GM13976 (cell line): Measurements from ENCODE around the gene DDO.

Experiments
- DNase-seq: peaks from one replicate; pipeline ENCODE4 v3.0.0; 2012; ENCODE audit warnings: low spot score
- in situ Hi-C: fragments of 300-500 bp; cut with MboI; formaldehyde crosslinking; loops from one replicate; pipeline ENCODE4 v1.12.0; 2022; ENCODE audit warnings: low sequenced_read_pairs, mixed read lengths, inconsistent platforms; ENCODE audit not compliant: unreplicated experiment
- TF ChIP-seq, protein P1 (sequence below): IDR thresholded peaks from 2 replicates; pipeline ENCODE4 v1.5.1; 2012; ENCODE audit warnings: borderline replicate concordance, mild to moderate bottlenecking; ENCODE audit not compliant: insufficient read depth; ENCODE audit errors: extremely low read depth, missing control alignments, control extremely low read depth

The DDO gene

DNA sequence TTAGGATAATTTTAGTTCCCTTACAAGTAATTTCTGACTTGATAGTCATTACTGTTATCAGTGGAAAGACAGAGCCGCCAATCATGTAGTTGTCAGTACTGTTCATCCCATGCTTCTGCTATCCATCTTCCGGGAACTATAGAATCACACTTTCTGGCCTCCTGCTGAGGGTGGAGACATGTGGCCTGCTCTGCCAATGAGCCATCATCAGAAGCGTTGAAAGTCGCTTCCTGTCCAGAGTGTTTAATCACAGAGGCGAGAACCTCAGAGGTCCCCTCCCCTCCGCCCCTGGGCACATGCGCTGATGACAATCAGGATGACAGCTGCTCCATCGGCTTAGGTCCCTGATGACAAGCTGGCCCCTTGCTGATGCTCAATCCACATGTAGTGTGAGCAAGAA lies 3.0 kb downstream of the DDO start:
- no peak for DNase-seq
- TF ChIP-seq, protein P1, sequence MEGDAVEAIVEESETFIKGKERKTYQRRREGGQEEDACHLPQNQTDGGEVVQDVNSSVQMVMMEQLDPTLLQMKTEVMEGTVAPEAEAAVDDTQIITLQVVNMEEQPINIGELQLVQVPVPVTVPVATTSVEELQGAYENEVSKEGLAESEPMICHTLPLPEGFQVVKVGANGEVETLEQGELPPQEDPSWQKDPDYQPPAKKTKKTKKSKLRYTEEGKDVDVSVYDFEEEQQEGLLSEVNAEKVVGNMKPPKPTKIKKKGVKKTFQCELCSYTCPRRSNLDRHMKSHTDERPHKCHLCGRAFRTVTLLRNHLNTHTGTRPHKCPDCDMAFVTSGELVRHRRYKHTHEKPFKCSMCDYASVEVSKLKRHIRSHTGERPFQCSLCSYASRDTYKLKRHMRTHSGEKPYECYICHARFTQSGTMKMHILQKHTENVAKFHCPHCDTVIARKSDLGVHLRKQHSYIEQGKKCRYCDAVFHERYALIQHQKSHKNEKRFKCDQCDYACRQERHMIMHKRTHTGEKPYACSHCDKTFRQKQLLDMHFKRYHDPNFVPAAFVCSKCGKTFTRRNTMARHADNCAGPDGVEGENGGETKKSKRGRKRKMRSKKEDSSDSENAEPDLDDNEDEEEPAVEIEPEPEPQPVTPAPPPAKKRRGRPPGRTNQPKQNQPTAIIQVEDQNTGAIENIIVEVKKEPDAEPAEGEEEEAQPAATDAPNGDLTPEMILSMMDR: no peak
- in situ Hi-C loops: no loop called here

DNA sequence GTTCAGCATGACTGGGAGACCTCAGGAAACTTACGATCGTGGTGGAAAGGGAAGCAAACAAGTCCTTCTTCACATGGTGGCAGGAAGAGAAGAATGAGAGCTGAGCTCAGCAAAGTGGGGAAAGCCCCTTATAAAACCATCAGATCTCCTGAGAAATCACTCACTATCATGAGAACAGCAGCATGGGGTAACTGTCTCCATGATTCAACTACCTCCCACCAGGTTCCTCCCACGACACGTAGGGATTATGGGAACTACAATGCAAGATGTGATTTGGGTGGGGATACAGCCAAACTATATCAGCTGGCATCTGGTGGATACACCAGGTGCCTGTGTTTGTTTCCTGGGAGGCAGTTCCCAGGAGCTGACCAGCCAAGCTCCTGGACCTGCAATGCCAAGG lies 4.9 kb downstream of the DDO start:
- DNase-seq: no peak
- in situ Hi-C loops: no loop called here
- TF ChIP-seq, protein P1: no peak

DNA sequence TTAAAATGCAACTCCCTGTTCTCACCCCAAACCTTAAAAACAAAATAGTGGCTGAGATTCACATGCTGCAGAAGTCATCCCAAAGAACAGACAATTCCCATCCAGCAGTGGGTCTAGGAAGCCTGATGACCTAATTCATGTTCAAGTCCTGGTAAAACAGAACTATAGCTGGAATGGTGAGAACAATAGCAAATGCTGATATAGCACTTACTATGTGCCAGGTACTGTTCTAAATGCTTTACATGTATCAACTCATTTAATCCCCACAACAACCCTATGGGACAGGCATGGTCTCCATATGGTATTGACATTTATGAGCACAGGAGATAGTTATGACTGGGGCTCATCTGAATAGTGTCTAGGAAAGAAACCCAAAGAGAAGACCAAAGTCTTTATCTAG lies 5.6 kb downstream of the DDO start:
- in situ Hi-C loops: no loop called here
- TF ChIP-seq, protein P1: no peak
- no peak for DNase-seq

DNA sequence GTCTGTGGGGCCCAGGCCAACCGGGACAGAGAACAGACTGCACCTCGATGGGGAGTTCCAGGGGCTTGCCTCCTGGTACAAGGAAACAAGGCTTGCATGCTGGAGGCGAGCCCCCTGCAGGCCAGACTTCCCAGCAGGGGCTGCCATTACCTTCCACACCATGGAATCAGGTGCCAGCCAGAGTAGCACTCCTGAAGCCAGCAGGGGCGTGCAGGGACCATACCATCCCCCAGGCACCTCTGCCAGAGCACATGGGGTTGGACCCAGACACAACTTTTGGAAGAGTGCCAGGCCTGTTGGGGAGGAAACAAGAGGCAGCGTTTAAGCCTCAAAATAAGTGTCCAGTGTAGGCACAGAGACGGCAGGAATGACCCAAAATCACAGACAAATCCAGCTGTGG lies 6.5 kb downstream of the DDO start:
- TF ChIP-seq, protein P1: no peak
- in situ Hi-C loops: no loop called here
- DNase-seq: no peak

DNA sequence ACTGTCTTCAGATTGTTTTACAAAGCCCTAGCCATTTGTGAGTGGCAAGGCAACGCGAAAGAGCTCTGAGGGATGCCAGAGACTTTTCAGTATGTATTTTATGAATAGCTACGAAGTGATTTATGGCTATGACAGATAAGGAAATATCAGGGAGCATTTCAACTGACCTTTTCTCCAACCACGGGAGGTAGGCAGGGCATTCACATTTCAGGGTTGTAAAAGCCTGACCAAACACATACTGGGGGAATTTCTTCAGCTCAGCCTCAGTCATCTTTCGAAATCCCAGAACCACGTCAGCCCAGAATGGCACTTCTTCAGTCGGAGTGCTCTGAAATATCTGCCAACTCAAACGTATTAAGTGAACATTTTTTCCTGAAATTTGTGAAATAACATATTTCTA lies 10.8 kb downstream of the DDO start:
- in situ Hi-C loops: no loop called here
- TF ChIP-seq, protein P1: no peak
- DNase-seq: no peak

DNA sequence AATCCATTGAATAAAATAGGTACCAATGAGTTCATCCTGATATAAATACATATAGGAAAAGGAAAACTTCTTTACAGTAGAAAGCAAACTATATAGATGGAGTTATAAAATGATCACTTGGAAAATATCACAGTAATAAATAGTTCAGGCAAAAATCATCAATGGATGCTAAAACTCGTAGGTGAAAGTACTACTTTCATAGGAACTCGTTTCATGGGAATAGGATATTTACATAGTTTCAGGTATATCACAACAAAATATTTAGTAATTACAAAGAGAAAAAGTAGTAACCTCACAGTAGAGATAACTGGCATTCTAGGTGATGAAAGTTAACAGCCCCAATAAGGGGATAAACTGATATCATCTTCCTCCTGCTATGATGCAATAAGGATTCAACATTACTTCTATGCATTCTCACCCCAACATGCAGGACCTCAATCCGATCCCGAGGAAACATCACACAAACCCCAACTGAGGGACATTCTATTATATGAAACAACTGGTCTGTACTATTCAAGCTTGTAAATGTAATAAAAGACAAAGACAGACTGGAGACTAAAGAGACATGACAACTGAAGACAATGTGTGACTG lies 13.7 kb downstream of the DDO start:
- in situ Hi-C loops: no loop called here
- TF ChIP-seq, protein P1: no peak
- DNase-seq: no peak
